Putamen (tissue), 1 donor: ENCODE results near the gene GALNT16.
"Not testable (repeated sequence)": the region's sequence is repeated elsewhere in the genome, so short reads cannot be mapped to it uniquely, and the experiment has no call there.

Experiments used
- DNase-seq: peaks from one replicate; pipeline ENCODE4 v3.0.0-alpha.2; 2016; ENCODE audit warnings: low spot score

The GALNT16 gene

GRCh38 chr14:69285661-69286255 is 25.8 kb downstream of the GALNT16 start:
- no peak for DNase-seq

GRCh38 chr14:69287098-69288010 is 27.4 kb downstream of the GALNT16 start:
- no peak for DNase-seq

DNA sequence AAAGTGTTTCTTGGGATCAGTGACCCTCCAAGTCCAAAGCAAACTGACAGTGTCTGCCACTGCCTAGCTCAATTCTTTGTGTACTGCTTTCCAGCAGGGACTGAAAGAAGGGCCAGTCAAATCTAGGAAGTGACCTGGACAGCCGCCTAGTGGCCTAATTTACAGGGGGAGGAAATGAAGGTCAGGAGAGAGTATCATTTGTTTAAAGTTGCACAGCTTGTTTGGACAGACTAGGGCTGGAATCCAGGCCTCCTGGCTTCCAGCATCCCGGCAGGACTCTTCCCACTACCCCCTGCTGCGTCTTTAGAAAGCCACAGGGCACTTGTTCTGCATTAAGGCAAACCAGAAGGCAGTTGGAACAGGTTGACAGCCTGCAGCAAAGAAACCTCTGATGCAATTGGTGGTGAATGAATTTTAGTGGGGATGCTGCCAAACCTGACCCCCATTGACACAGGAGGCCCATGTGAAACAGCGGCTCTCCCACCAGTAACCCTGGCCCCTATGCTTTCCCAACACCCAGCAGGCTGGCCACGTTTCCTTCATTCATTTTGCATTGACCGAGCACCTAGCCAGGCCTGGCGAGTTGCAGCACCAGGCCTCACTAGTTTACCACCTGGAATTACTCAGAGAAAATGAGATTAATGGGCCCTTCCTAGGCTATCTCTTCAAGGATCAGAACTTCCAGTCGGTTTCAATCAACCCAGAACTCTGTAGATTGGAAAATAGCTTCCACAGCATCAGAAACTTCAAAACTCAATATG is 28.2 kb downstream of the GALNT16 start:
- DNase-seq, result peak; percentile 53

DNA sequence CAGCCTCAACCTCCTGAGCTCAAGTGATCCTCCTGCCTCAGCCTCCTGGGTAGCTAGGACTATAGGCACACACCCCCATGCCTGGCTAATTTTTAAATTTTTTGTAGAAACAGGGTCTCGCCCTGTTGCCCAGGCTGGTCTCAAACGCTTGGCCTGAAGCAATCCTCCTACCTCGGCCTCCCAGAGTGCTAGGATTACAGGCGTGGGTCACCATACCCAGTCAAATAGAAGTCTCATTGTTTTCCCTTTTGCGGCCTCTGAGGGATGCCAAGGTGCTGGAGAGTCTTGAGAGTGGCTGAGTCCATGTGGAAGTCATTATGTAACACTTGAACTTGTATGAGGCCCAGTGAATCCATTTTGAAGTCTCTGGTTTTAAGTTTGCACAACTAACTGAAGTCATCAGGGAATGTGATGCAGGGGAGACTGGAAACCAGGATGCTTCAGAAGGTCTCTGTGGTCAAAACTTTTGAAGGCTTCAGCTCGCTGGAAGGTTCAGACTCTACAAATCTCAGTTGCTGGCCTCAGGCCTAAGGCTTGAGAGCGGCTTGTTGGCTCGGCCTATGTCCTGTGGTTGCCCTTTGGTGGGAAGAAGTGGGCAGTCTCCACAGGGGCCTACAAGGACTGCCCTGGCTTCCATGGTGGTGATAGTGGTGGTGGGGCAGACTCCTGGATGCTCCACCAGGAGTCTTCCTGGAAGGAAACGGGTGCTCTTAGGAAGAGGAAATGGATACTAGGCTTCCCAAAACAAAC is 29.2 kb downstream of the GALNT16 start:
- no peak for DNase-seq

- no peak for DNase-seq
Measured at GRCh38 chr14:69289811-69290520, 30.0 kb downstream of the GALNT16 start.

DNA sequence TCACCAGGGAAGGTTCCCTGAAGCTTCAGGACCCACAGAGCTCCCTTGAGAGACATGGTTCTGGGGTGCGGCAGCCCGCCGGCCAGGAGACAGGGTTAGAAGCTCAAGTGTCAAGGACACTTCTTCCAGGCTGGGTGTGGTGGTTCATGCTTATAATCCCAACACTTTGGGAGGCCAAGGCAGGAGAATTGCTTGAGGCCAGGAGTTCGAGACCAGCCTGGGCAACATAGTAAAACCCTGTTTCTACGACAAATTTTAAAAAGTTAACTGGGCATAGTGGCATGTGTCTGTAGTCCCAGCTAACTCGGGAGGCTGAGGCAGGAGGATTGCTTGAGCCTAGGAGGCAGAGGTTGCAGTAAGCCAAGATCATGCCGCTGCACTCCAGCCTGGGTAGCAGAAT is 30.9 kb downstream of the GALNT16 start:
- not testable (repeated sequence) for DNase-seq

GRCh38 chr14:69291396-69291795 is 31.4 kb downstream of the GALNT16 start:
- DNase-seq, result no peak

DNA sequence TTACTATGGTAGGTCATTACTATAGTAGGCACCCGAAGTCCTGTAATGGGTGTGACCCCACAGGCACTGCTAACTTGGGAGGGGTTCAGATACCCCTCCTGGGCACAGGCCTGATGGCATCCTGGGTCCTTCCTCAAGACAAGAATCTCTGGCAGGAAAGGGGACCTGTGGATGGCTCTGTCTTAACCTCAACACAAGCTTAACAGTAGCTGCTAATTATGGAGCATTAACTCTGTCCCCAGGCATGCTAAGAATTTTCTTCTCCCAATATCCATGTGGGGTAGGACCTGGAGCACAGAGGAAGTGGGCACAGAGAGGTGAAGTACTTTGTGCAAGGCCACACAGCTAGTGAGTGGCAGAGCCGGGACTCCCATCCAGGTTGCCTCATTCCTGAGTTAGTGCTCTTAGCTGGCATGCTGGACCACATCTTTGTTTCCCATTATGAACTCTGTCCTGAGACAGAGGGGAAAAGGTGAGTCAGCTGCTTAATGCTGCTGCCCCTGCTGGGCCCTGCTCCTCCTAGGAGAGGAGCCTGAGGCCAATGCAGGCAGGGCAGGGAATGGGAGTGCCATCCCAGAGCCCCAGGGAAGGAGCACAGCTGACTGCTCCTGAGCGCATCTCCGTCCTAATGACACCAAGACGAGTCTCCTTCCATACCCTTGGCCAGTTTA is 32.1 kb downstream of the GALNT16 start:
- DNase-seq, result no peak

DNA sequence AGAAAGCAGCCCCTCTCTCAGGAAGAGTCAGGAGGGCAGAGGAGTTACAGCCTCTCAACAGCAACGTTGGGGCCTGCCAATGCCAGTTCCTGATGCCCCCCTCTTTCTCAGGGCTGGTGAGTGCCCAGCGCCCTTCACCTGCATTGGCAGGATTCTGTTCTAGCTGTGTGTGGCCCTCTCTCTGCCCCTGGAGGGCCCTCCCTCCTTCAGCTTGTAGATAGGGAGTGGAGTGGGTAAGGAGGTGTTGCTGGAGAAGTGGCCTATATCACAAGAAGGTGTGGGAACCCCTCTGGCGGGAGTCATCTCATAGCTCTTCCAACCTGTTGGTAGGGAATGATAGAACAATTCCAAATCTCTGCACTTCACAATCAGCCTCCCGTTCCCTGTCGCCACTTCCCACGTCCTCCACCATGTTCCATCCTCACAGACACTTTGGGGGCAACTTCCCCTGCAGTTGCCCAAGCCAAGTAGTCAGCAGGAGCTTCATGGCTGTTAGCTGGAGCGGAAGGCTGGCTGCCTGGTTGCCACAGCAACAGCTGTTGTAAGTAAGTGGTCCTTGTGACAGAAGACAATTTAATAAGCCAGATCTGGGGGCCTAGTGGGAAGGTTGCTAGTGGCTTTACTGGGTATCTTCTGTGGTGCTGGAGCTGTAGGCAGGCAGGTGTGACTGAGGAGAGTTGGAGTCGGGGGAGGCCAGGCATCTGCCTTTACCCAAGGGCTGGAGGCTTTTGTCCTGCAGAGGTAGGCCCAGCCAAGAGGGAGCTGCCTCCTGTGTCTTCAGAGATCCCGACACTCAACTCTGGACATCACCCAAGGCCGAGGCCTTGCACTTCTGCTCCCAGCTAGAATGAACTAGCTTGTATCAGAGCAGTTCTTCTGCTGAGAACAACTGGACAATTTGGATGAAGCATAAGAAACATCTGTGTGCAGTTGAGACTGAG is 38.4 kb downstream of the GALNT16 start:
- DNase-seq, result no peak

DNA sequence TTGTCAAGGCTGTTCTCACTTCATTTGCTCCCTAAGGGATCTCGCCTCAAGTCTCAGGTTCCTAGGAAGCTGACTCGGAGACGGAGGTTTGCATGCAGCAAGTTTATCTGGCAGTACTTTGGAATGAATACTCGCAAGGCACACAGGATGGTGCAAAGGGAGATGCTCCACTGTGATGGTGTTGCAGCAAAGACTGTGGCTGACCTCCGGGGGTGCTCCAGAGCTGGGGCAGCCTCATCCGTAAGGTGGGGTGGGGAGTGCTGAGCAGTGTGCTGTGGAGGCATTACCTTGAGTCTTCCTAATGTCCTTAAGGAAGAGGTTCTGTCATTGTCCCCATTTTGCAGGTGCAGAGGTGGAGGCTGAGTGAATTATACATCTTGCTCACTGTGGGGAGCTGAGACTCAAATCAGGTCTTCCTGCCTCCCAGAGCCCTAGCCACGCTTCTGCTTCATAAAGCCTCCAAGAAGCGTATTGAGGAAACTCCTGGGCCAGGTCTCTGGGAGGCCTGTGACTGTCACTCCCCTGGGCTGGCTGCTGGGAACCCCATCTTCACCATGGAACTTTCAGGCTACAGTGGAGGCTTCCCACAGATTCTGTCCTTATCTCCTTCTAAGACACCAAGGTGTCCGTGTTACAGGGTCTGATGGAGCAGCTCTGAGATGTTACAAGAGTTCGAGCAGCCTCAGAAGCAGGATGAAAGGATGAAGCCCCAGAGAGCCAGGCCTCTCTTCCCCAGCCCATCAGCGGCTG is 39.5 kb downstream of the GALNT16 start:
- no peak for DNase-seq

GRCh38 chr14:69300601-69301221 is 40.8 kb downstream of the GALNT16 start:
- no peak for DNase-seq

DNA sequence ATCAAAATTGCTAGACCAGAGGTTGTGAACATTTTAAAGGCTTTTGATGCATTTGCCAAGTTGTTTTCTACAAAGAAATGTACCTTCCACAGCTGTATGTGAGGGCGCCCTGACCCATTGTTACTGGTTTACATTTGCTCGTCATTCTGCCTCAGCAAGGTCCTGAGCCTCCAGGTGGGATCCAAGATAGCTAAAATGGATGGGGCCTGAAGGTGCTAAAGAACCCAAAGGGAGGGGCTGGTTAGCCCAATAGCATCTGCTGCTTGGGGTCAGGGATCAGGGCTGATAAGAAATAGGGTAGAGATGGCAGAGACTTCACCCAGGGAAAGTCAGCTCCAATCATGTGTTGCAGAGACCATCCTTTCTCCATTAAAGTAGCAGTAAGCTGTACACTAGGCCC is 43.1 kb downstream of the GALNT16 start:
- DNase-seq, result no peak

- DNase-seq, result peak; percentile 53
Measured at GRCh38 chr14:69312608-69313007, 52.6 kb downstream of the GALNT16 start.

DNA sequence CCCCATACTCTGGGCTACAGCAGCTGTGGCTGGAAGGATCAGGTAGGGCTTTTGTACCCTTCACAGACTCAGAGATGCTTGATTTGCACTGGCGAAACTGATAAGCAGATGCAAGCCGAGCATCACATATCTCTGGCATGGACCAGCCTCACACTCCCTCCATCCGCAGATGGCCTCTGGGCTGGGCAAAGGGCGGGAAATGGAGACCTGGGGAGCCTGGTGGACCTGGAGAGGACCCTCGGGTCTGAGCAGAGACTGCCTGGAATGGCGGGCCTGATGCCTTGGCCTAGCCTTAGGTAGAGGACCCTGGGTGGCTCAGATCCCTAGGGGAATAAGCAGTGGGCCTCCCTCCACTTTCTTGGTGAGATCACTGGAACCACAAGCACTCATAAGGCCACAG is 53.2 kb downstream of the GALNT16 start:
- no peak for DNase-seq

GRCh38 chr14:69314327-69314726 is 54.4 kb downstream of the GALNT16 start:
- no peak for DNase-seq

DNA sequence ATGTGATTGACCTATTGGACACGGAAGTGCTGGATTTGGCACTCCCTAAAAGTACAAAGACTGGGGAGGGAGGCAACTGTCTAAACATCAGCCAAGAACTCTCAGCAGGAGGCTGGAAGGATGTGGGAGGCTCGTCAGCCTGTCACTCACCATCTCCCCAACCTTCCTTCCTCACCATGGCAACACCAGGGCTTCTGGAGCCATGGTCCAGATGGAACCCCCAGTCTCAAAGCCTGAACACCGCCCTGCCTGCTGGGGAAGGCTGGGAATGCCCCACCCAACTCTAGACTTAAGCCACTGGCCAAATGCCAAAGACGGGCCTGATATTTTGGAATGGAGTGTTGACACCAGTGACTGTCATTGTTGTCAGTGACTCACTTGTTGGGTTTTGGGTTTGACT is 55.3 kb downstream of the GALNT16 start:
- DNase-seq, result peak; percentile 39

DNA sequence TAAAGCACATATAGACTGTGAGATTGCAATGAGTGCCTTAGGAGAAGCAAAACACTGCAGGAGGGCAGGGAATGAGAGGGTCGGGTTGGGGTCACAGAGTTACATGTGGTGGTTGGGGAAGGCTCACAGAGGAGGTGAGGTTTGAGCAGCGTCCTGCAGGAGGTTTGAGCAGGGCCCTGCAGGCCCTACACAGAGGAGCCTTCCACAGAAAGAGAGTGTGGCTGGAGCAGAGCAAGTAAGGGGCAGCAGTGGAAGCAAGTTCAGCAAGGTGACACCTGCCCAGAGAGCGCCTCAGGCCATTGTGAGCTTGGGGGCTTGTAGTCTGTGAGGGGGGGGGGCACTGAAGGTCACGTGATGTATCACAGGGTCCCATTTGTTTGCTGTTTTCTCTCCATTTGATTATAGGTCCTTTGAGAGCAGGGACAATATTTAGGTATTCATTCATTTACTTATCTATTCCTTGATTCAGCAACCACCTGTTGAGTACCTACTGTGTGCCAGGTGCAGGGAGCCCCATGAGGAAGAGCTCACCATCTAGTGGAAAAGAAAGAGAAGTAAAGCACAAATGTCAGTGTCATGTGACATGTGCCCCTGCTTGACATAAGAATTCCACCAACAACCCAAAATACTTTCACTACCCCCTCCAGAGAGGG is 56.6 kb downstream of the GALNT16 start:
- no peak for DNase-seq
